Neural progenitor cell (in vitro differentiated cells): ENCODE measurements around the gene RPRD2. TPM values are rescaled to one million over a fixed set of nuclear protein-coding genes. Genes with fewer than 3 reads are reported as not detected.
A peak's percentile ranks its signal among the peaks of the same experiment; 100 is the strongest.

ENCODE experiments used
- DNase-seq: peaks from one replicate; pipeline ENCODE4 v3.0.0-alpha.2; 2016; ENCODE audit warnings: low spot score
- H2AFZ ChIP-seq: fragments of 200-600 bp; sonication (generic); replicated peaks from 2 replicates; pipeline ENCODE4 v1.6.1; 2016; ENCODE audit warnings: antibody characterized with exemption
- H3F3A ChIP-seq: fragments of 200-600 bp; sonication (generic); 2 replicates; pipeline ENCODE4 v1.6.1; 2016; ENCODE audit warnings: antibody characterized with exemption, low read depth
- H3K27ac ChIP-seq: fragments of 200-600 bp; sonication (generic); 2 replicates; pipeline ENCODE4 v1.5.1; 2016; ENCODE audit warnings: mild to moderate bottlenecking
- H3K27me3 ChIP-seq: fragments of 200-600 bp; sonication (generic); 2 replicates; pipeline ENCODE4 v1.6.1; 2016; ENCODE audit warnings: mild to moderate bottlenecking, moderate library complexity
- H3K36me3 ChIP-seq: fragments of 200-600 bp; sonication (generic); 2 replicates; pipeline ENCODE4 v1.5.1; 2016
- H3K4me1 ChIP-seq: fragments of 200-600 bp; sonication (generic); 2 replicates; pipeline ENCODE4 v1.6.1; 2016; ENCODE audit warnings: mixed run types
- H3K4me2 ChIP-seq: fragments of 200-600 bp; sonication (generic); 2 replicates; pipeline ENCODE4 v1.6.1; 2016
- H3K4me3 ChIP-seq: fragments of 200-600 bp; sonication (generic); 2 replicates; pipeline ENCODE4 v1.5.1; 2016
- H3K79me2 ChIP-seq: fragments of 200-600 bp; sonication (generic); 2 replicates; pipeline ENCODE4 v1.6.1; 2016; ENCODE audit warnings: low read depth
- H3K9ac ChIP-seq: fragments of 200-600 bp; sonication (generic); 2 replicates; pipeline ENCODE4 v1.6.1; 2016
- H3K9me3 ChIP-seq: fragments of 200-600 bp; sonication (generic); 2 replicates; pipeline ENCODE4 v1.5.1; 2016; ENCODE audit warnings: low read depth
- H4K20me1 ChIP-seq: fragments of 200-600 bp; sonication (generic); 2 replicates; pipeline ENCODE4 v1.6.1; 2016; ENCODE audit warnings: low read depth
- H3K27ac Mint-ChIP-seq: 3 replicates; pipeline ENCODE4 v1.8.0; 2021; ENCODE audit warnings: mixed read lengths
- H3K27me3 Mint-ChIP-seq: 2 replicates; pipeline ENCODE4 v1.8.0; 2022; ENCODE audit warnings: low read depth, mild to moderate bottlenecking, inconsistent platforms, moderate library complexity, mixed read lengths; ENCODE audit not compliant: insufficient read depth
- H3K36me3 Mint-ChIP-seq: 3 replicates; pipeline ENCODE4 v1.8.0; 2021; ENCODE audit warnings: mixed read lengths
- H3K4me1 Mint-ChIP-seq: 3 replicates; pipeline ENCODE4 v1.8.0; 2021; ENCODE audit warnings: mixed read lengths
- H3K4me3 Mint-ChIP-seq: 3 replicates; pipeline ENCODE4 v1.8.0; 2021; ENCODE audit warnings: mild to moderate bottlenecking, moderate library complexity, mixed read lengths
- H3K9me3 Mint-ChIP-seq: 3 replicates; pipeline ENCODE4 v1.8.0; 2020; ENCODE audit warnings: mixed read lengths
- EZH2 ChIP-seq: fragments of 200-600 bp; sonication (generic); IDR thresholded peaks from 2 replicates; pipeline ENCODE4 v1.6.1; 2017; ENCODE audit warnings: antibody characterized with exemption, mild to moderate bottlenecking, moderate library complexity
- EZH2phosphoT487 ChIP-seq: fragments of 200-600 bp; sonication (generic); IDR thresholded peaks from 2 replicates; pipeline ENCODE4 v1.6.1; 2017; ENCODE audit warnings: antibody characterized with exemption
- total RNA-seq: library from RNA; depleted of rRNA; stranded (reverse); fragments of >200 nt; gene quantifications from 2 replicates; pipeline ENCODE4 v1.2.3, GENCODE V29; 2015; ENCODE audit warnings: low replicate concordance
- TF ChIP-seq, protein P1 (sequence below): fragments of 200-600 bp; sonication (generic); IDR thresholded peaks from 2 replicates; pipeline ENCODE4 v1.5.1; 2017; ENCODE audit warnings: antibody characterized with exemption, mild to moderate bottlenecking

The RPRD2 gene
- total RNA-seq, 1 donor from 2014 or later: 20.0 TPM

GRCh38 chr1:150456146-150456647 lies 92.2 kb downstream of the RPRD2 start:
- Histone ChIP-seq H4K20me1 (no peaks in the 10 kb centered on the region), H2AFZ (no peak overlapping the region), H3K9me3 (no peaks in the 10 kb centered on the region), H3K27ac (no peak overlapping the region), H3K79me2 (no peaks in the 10 kb centered on the region), H3K4me3 (no peak overlapping the region), H3K4me1 (no peaks in the 10 kb centered on the region), H3K4me2 (no peak overlapping the region), H3K9ac (no peak overlapping the region), H3K27me3 (no peaks in the 10 kb centered on the region), H3F3A (peaks cover 10% of the 10 kb centered on the region), H3K36me3 (peaks cover 25% of the 10 kb centered on the region)
- H3K27me3 Mint-ChIP-seq: peaks cover 3% of the 10 kb centered on the region
- H3K36me3 Mint-ChIP-seq: peaks cover 17% of the 10 kb centered on the region
- no peaks in the 10 kb centered on the region for H3K9me3 Mint-ChIP-seq
- no peak overlapping the region for H3K27ac Mint-ChIP-seq
- H3K4me1 Mint-ChIP-seq: no peaks in the 10 kb centered on the region
- no peak for DNase-seq
- no peak overlapping the region for H3K4me3 Mint-ChIP-seq
- TF ChIP-seq, protein P1, sequence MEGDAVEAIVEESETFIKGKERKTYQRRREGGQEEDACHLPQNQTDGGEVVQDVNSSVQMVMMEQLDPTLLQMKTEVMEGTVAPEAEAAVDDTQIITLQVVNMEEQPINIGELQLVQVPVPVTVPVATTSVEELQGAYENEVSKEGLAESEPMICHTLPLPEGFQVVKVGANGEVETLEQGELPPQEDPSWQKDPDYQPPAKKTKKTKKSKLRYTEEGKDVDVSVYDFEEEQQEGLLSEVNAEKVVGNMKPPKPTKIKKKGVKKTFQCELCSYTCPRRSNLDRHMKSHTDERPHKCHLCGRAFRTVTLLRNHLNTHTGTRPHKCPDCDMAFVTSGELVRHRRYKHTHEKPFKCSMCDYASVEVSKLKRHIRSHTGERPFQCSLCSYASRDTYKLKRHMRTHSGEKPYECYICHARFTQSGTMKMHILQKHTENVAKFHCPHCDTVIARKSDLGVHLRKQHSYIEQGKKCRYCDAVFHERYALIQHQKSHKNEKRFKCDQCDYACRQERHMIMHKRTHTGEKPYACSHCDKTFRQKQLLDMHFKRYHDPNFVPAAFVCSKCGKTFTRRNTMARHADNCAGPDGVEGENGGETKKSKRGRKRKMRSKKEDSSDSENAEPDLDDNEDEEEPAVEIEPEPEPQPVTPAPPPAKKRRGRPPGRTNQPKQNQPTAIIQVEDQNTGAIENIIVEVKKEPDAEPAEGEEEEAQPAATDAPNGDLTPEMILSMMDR: no peak
- no peak for TF ChIP-seq EZH2
- TF ChIP-seq EZH2phosphoT487: no peak

- no peak overlapping the region for H3K4me2 ChIP-seq
- H3K27ac ChIP-seq: no peak overlapping the region
- TF ChIP-seq, protein P1: peak; percentile 78
- TF ChIP-seq EZH2phosphoT487: no peak
- no peak for TF ChIP-seq EZH2
- H3K9me3 ChIP-seq: no peaks in the 10 kb centered on the region
- Mint-ChIP-seq H3K27me3 (peaks cover 2% of the 10 kb centered on the region), H3K9me3 (no peaks in the 10 kb centered on the region), H3K27ac (no peak overlapping the region), H3K4me3 (no peak overlapping the region), H3K4me1 (no peaks in the 10 kb centered on the region), H3K36me3 (peaks cover 16% of the 10 kb centered on the region)
- H3K36me3 ChIP-seq: peaks cover 19% of the 10 kb centered on the region
- peaks cover 19% of the 10 kb centered on the region for H3F3A ChIP-seq
- no peak overlapping the region for H3K4me3 ChIP-seq
- H4K20me1 ChIP-seq: no peaks in the 10 kb centered on the region
- peak; percentile 65 for DNase-seq
- no peak overlapping the region for H2AFZ ChIP-seq
- H3K79me2 ChIP-seq: no peaks in the 10 kb centered on the region
- no peaks in the 10 kb centered on the region for H3K4me1 ChIP-seq
- H3K27me3 ChIP-seq: no peaks in the 10 kb centered on the region
- H3K9ac ChIP-seq: no peak overlapping the region
Observed at GRCh38 chr1:150464422-150464826, 100.5 kb downstream of the RPRD2 start.

GRCh38 chr1:150466964-150467363 lies 103.0 kb downstream of the RPRD2 start:
- no peak overlapping the region for H3K4me2 ChIP-seq
- H3K4me3 Mint-ChIP-seq: no peak overlapping the region
- H3K4me1 ChIP-seq: no peaks in the 10 kb centered on the region
- peaks cover 4% of the 10 kb centered on the region for H3K36me3 ChIP-seq
- H3K9ac ChIP-seq: no peak overlapping the region
- no peaks in the 10 kb centered on the region for H3K27me3 ChIP-seq
- H3K36me3 Mint-ChIP-seq: peaks cover 29% of the 10 kb centered on the region
- H3K27ac ChIP-seq: no peak overlapping the region
- DNase-seq: no peak
- H2AFZ ChIP-seq: no peak overlapping the region
- no peaks in the 10 kb centered on the region for H3K9me3 Mint-ChIP-seq
- H3K79me2 ChIP-seq: no peaks in the 10 kb centered on the region
- TF ChIP-seq EZH2phosphoT487: no peak
- no peak for TF ChIP-seq EZH2
- TF ChIP-seq, protein P1: no peak
- peaks cover 2% of the 10 kb centered on the region for H3K4me1 Mint-ChIP-seq
- H3K9me3 ChIP-seq: no peaks in the 10 kb centered on the region
- peaks cover 4% of the 10 kb centered on the region for H3K27me3 Mint-ChIP-seq
- H3F3A ChIP-seq: peaks cover 14% of the 10 kb centered on the region
- H3K4me3 ChIP-seq: no peak overlapping the region
- H3K27ac Mint-ChIP-seq: no peak overlapping the region
- no peaks in the 10 kb centered on the region for H4K20me1 ChIP-seq
